NCI-H526 (cell line): ENCODE measurements around the gene MGST2.
A peak's percentile ranks its signal among the peaks of the same experiment; 100 is the strongest.

Source experiments
- DNase-seq, 2 experiments: peaks; one replicate each; lab custom pipeline; 2025; lab: John Stamatoyannopoulos, UW

The MGST2 gene

GRCh38 chr4:139704915-139705485 is 39.4 kb downstream of the MGST2 start:
- DNase-seq, result no peak

- DNase-seq, result no peak
Measured at GRCh38 chr4:139709660-139710059, 44.0 kb downstream of the MGST2 start.

- no peak for DNase-seq
Measured at GRCh38 chr4:139710073-139710472, 44.5 kb downstream of the MGST2 start.

GRCh38 chr4:139711461-139711860 is 45.8 kb downstream of the MGST2 start:
- no peak for DNase-seq

- no peak for DNase-seq
Measured at GRCh38 chr4:139712882-139713281, 47.3 kb downstream of the MGST2 start.

GRCh38 chr4:139715746-139716391 is 50.2 kb downstream of the MGST2 start:
- DNase-seq, result no peak

- no peak for DNase-seq
Measured at GRCh38 chr4:139718358-139718757, 52.7 kb downstream of the MGST2 start.

- no peak for DNase-seq
Measured at GRCh38 chr4:139718833-139719232, 53.2 kb downstream of the MGST2 start.

GRCh38 chr4:139719381-139720101 is 53.9 kb downstream of the MGST2 start:
- no peak for DNase-seq

GRCh38 chr4:139720806-139721205 is 55.2 kb downstream of the MGST2 start:
- no peak for DNase-seq

- no peak for DNase-seq
Measured at GRCh38 chr4:139721789-139722188, 56.2 kb downstream of the MGST2 start.

- no peak for DNase-seq
Measured at GRCh38 chr4:139725236-139725635, 59.6 kb downstream of the MGST2 start.

- peak in 1 of 2 experiments; percentile 13 for DNase-seq
Measured at GRCh38 chr4:139726615-139727014, 61.0 kb downstream of the MGST2 start.

GRCh38 chr4:139728146-139728545 is 62.5 kb downstream of the MGST2 start:
- no peak for DNase-seq

GRCh38 chr4:139728840-139729239 is 63.2 kb downstream of the MGST2 start:
- no peak for DNase-seq

- DNase-seq, result no peak
Measured at GRCh38 chr4:139732991-139733570, 67.5 kb downstream of the MGST2 start.

- no peak for DNase-seq
Measured at GRCh38 chr4:139734201-139734874, 68.7 kb downstream of the MGST2 start.

- DNase-seq, result peak; percentile 87 to 94
Measured at GRCh38 chr4:139734875-139735380, 69.3 kb downstream of the MGST2 start.

GRCh38 chr4:139735381-139736273 is 70.0 kb downstream of the MGST2 start:
- DNase-seq, result no peak

- DNase-seq, result no peak
Measured at GRCh38 chr4:139736274-139736660, 70.6 kb downstream of the MGST2 start.

- DNase-seq, result no peak
Measured at GRCh38 chr4:139736661-139737060, 71.0 kb downstream of the MGST2 start.
